AML-193 (cell line): Measurements from ENCODE around the gene SFXN1.

Experiments used
- DNase-seq, 2 experiments: peaks; one replicate each; lab custom pipeline; 2025; lab: John Stamatoyannopoulos, UW

Gene SFXN1

DNA sequence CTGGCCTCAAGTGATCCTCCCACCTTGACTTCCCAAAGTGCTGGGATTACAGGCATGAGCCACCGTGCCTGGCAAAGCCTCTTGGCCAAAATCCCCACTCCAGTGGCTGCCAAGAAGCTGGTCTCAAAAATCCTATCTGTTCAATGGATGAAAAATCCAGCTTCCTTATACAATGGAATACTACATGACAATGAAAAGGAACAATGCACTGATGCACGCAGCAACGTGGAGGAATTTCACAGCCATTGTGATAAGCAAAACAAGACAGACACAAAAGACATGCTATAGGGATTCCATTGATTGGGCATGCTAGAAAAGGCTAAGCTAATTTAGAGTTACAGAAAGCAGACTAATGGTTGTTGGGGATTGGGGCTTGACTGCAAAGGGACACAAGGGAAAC is 13.1 kb upstream of the SFXN1 start:
- DNase-seq = no peak

DNA sequence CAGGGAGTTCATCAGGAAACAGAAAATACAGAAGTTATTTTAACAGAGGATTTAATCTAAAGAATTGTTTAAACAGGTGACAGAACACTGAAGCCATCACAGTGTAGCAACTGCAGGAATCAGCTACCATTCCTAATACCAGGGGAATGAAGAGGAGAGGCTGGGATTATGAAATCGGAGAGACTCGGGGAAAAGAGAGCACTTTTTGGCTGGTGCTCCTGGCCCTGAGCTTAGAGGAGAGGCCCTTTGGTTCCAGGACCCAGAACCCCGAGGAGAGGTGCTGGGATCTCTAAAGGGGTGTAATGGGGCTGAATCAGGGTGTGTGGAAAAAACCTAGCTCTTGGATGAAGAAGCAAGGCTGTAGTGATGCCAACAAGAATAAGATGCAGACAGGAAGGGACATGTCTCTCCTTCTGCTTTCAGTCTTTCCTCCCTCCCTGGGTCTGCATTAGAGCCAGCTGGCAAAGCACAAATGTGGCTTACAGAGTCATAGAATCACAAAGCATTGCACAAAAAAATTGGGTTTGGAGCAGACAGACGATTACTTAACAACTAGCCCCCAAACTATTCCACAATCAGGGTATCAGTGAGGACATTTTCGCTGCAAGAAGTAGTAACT is 11.6 kb upstream of the SFXN1 start:
- no peak for DNase-seq

DNA sequence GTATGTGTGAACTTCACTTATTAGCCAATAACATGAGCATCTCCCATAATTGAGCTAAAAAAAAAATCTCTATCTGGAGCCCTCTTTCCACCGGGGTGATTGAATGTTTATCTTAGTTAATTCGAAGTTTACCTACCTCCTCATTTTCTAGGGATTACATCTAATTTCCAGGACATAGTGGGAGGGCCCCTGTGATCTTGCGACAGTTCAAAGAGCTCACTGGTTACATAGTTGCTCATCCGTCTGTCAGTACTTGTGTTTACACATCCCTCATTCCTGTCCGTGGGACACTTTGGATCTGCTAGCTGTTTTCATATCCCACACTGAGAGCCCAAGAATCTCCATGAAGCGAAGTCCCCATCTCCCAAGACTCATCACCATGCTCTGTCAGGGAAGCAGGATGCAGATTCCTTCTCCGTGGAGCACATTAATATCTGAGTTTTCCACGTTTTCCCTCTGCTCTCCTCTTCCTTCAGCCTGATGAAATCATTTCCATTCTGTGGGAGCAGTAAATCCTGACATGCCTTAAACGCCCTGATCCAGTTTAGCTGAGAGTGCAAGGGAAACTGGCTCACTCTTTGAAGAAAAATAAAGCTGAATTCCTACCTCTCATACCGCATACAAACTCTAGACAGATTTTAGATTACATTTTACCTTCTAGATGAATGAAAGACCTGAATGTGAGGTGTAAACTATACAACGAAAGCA is 10.2 kb upstream of the SFXN1 start:
- no peak for DNase-seq

DNA sequence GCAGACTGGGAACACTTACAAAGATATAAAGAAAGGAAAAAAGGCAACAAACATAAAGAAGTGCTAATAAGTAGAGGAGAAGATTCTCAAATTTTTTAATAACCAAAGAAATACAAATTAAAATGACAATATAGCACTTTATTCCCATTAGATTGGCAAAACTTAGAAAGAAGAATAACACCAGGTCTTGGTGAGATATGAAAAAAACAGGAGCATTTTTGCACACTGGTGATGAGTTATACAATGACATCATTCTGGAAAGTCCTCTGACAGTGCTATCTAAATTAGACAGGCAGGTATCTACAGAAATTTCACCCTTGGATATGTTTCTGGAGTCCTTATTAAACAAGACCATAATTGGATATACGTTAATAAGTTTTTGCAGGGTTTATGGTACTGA is 9.5 kb upstream of the SFXN1 start:
- no peak for DNase-seq

DNA sequence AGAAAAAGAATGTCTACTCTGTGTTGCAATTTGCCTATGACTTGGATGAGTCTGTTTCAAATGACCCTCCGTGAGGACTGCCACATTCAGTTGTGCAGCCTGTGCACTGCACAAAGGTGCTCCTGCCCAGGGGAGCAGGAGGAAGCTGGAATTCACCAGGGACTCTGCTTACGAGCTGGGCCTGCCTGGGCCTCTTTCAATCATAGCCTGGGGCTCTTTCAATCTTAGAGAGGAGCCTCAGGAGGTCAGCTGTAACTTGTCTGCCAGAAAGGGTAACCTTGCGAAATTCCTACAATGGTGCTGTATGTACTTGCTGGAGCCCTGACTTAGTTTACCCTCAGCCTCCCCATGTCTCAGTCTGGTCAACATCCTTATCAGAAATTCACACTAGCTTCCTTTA is 8.4 kb upstream of the SFXN1 start:
- no peak for DNase-seq

DNA sequence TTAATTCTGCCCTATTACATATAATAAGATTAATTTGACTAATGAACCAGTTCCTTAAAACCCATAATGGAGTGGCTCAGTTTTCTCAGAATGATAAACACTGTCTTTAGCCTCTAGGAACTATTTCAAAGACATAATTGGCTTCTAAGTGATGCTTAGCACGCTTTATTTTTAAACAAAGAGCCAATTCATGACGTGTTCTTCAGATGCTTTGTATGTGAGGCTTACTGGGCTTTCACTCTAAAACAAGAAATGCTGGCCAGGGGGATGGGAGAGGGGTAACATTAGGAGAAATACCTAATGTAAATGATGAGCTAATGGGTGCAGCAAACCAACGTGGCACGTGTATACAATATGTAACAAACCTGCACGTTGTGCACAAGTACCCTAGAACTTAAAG is 7.6 kb upstream of the SFXN1 start:
- no peak for DNase-seq

DNA sequence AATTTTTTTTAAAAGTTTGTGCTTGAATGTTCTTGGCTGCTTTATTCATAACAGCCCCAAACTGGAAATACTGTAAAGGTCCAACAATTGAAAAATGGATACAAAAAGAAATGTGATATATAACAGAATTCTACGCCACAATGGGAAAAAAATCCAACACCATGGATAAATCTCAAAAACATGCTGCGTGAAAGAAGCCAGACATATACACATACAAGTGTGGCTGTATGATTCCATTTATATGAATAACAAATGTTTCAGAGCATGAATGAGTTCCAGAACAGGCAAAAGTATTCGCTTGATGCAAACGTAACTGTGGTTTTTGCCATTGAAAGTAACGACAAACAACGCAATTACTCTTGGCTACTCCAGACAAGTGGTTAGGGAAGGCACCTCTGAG is 7.2 kb upstream of the SFXN1 start:
- no peak for DNase-seq

DNA sequence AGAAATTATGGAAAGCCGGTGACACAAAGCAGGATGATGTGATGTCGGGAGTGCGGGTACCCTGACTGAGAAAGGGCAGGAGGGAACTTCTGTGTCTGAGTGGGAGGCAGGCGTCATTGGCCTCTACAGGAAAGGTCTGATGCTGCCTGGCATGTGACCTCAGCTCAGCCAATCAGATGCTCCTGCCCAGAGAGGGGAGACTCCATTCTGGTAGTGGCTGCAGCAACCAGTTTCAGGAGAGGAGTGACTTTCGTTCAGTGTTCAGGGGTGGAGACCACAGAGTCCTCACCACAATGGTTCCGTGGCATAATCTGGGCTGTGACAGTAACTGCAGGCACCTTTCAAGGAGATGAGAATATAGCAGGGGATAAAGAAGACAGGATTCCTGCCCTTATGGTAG is 6.7 kb upstream of the SFXN1 start:
- no peak for DNase-seq

DNA sequence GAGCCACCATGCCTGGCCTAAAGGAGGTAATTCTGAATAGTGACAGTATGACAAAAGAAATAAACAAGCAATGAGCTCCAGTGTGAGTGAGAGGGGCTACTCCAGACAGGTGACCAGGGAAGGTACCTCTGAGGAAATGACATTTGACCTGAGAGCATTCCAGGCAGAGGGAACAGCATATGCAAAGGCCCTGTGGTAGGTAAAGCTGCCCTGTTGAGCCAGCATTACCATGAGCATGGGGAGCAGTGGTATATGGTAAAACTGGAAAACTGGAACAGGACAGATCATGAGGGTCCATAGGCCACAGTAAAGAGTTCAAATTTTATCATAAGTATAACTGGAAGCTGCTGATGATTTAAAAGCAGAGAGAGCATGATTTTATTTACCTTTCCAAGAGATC is 6.0 kb upstream of the SFXN1 start:
- no peak for DNase-seq

DNA sequence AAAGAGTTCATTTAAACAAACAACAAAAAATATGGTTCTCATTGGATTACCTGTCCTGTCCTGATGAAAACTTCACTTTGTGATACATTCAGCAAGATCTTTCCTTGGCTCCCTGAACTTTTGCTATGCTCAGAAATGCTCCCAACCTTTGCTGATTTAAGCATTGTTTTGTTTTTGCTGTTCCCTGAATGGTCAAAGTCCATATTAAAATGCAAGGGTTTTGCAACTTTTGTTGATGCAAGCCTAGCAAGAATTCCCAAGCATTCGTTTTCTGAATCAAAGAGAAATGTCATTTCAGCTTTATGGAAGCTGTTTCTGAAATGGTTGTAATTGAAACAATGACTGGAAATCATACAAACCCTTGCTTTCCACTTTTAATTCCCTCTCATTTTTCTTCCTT is 3.1 kb upstream of the SFXN1 start:
- DNase-seq = no peak

DNA sequence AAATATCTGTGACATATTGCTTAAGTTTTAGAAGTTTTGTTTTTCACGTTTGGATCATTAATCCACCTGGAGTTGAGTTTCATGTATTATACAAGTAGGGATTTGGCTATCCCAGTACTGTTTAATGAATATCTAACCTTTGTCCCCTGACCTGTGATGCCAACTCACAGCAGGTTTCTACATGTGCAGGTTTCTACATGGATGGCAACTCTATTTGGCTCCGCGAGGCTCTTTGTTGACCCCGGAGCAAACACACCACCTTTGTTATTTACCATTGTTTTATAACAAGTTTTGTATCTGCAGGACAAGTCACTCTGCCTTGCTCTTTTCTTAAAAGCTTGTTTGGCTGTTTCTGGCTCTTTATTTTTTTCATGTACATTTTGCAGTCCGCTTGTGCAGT is 920 bp upstream of the SFXN1 start:
- DNase-seq = no peak

DNA sequence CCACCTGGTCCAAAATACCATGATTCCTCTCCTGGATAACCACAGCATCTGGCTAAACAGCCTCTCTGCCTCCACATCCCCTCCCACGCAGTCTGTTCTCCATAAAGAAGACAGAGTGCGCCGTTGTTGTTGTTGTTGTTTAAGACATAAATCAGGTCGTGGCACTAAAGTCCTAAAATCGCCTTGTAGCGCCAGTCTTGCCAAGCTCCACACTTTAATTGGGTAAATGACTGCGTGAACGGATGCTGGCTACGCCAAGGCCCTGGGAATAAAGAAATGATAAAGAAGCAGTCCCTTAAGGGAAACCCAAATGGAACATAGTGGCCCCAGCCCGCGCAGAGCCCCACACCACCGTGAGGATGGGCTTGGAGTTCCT is 364 bp upstream of the SFXN1 start:
- DNase-seq = no peak

DNA sequence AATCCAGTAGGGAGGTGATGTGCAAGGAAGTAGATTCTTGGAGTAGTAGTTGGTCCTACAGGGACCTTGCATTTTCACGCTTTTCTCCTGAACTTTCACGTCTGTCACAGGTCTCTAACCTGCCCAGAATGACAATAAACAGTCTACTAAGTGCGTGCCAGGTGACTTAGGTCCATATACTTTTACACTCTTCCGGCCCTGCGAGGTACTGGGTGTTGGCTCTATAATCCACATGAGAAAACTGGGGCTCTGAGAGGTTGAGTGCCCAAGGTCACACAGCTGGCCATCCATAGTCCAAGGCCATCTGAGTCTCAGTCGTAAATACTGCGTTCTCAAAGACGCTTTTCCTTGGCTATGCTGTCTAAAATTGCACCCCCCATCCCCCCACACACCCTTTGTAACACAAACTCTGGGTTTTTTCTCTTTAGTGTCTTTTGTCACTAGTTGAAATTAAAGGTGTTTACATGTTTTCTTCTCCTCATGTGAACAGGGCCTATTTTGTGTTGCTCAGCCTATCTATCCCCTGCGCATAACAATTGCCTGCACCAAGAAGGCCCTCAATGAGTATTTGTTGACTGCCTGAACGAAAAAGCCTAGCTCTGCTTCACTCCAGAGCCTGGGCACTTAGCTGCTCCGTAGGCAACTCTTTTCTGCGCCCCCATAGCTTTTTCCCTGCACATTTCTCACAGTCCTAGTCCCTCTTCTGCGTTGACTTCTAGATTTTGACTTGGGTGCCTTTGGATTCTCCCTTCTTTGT is 943 bp downstream of the SFXN1 start:
- DNase-seq = no peak

DNA sequence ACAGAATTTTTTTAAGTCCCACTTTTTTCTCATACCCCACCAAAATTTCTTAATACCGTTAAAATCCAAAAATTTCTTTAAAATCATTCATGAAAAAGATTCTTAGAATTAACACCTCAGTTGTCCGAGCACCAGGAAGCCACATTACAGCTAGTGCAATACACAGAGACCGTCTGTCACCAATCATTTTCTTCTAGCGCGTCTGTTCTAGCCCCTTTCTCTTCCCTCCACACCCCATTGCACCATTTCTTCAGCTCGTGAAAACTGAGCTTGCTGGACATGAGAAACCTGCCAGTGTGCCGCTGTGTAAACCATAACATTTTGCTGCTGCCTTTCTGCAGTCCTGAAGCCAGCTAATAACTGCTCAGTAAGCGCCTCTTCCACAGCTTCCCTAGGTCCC is 5.0 kb downstream of the SFXN1 start:
- DNase-seq = no peak

DNA sequence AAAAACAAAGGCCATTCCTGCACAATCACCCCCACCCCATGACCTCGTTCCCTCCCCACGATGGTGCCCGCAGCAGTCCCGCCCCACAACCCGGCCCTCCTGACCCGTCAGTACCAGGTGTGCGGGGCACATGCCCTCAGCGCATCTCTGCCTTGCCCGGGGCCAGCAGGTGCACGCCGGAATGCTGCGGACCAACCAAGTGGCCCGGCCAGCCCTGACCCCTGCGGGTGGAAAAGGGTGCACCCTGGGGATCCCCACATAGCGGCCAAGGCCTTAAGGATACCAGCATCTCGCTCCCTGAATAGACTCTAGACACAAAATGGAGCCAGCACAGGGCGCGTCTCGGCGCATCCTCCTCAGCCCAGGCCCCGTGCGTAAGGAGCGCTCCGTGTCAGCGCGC is 6.0 kb downstream of the SFXN1 start:
- DNase-seq = no peak

DNA sequence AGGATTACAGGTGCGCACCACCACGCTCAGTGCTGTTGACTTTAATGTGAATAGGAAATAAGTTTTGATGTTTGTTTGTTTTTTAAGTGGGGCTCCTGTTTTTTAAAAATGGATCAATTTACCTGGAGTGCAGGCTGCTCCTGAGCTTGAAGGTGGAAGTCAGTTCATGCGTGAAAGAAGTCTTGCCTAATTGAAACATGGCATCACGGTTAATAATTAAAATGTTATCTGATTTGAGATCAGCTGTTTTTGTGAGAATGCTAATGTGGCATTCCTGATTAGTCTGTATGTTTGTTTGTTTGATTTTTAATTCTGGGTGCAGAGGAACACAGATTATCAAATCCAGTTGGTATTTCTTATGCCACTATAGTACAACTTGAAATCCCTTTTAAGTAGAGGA is 6.5 kb downstream of the SFXN1 start:
- no peak for DNase-seq

DNA sequence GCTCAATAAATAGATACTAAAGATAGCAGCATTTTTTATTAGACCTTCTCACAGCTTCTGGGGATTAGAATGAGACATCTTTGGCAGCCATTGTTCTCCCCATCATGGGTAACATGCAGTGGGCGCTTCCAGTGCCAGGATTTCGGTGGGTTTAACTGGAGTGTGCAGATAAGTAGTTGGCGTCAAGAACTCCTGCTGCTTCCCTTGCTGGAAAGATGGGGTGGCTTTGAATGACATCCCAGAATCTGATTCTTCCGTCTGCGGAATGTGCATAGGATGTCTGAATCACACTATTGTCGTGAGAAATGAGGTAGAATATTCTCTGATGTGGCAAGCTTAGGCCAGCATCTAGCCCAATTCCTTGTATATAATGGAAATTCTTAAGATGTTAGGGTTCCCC is 7.3 kb downstream of the SFXN1 start:
- DNase-seq = no peak

DNA sequence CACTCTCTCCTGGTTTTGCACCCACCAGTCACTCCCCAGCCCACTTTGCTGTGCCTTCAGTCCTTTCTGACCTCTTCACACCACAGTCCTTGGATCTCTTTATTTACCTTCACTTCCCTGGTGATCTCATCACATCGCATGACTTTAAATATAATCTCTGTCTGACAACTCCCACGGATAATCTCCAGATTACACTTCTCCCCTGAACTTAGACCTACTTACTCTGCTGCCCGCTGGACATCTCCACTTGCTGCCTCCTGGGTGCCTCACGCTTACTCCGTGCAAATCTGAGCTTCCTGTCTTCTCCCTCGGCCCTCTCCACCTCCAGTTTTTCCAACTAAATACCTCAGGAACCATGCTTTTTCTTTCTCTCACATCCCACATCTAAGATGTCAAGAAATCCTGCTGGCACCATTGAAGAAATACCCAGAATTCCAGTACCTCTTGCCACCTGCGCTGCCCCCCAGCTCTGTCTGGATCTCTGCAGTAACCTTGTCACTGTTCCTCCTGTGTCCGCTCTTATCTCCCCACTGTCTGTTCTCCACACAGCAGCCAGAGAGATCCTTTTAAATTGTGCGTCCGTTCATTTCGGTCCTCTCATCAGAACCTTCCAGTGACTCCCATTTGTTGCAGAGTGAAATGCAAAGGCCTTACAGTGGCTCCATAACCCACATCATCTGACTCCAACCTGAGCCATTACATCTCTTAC is 9.3 kb downstream of the SFXN1 start:
- no peak for DNase-seq

DNA sequence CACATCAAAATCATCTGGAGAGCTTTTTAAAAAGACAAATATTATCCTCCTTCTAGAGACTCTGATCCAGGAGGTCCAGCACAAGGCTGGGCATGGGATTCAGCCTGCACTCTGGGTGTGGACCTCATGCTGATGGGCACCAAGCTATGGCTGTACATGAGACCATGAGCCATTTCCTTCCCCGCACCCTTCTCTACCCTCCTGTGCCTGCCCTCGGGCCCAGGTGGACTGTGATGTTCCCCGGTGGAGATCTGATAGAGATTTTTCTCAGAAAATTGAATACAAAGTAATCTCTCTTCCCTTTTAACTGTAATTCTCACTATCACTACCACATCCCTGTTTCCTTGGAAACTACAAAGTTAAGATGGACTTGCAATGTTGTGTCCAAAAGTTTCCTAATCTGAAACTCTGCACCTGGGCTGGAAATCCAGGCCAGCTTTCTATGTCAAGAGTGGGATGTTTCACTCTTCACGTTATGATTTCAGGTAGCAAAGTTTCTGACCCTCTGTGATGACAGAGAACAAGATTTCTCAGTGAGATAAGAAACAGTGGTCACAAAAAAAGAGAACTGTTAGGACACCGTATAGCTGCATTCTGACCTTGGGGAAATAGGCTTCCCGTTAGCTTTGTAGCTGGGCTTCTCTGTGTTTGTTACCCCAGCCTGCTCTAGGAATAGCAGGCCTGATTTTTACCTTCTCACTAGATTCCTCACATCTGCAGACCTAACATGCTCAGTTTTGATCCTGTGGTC is 11.5 kb downstream of the SFXN1 start:
- no peak for DNase-seq

DNA sequence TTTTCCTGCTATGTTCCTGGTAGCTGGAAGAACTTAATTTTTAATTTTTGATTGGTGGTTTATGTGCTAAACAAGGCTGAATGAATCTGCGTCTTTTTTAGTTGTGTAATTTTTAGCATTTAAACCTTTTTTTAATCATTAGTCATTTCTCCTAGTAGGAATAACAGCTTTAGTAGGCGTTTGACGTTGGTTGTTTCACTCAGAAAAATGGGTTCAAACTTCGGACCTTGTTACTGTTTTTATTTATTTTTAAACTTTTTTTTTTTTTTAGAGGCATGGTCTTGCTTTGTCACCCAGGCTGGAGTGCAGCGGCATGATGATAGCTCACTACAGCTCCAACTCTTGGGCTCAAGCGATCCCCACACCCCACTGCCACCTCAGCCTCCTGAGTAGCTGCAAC is 12.9 kb downstream of the SFXN1 start:
- no peak for DNase-seq

DNA sequence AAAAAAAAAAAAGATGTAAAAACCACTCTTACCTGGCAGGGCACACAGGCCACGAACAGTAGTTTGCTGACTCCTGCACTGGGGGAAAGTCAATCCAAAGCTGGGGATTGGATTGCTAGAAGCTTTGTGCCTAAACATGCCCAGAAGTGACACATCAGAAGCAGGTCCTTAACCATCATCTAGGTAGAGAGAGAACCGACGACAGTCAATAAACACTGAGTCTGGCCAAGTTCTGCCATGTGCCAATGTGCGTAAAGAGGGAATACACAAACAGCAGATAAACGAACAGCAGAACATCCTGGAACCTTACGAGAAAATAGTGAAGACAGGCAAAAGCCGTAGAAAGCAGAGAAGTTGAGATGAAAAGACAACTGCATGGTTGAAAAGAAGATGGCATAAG is 14.9 kb downstream of the SFXN1 start:
- DNase-seq = no peak

DNA sequence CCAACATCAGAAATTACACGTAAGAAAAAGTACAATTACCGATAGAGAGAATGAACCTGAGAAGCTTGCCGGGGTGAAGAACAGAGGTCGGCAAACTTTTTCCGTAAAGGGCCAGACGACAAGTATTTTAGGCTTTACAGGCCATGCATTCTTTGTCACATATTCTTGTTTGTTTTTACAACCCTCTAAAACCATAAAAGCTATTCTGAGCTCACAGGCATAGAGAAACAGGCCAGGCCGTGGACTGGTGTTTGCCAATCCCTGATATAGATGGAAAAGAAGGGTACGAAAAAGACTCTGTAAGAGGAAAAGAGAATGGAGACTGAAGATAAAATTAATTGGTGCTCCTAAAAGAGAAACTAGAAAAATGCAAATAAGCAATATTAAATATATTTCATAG is 15.4 kb downstream of the SFXN1 start:
- no peak for DNase-seq
